ENCODE results near the gene UCKL1.

The UCKL1 gene

DNA sequence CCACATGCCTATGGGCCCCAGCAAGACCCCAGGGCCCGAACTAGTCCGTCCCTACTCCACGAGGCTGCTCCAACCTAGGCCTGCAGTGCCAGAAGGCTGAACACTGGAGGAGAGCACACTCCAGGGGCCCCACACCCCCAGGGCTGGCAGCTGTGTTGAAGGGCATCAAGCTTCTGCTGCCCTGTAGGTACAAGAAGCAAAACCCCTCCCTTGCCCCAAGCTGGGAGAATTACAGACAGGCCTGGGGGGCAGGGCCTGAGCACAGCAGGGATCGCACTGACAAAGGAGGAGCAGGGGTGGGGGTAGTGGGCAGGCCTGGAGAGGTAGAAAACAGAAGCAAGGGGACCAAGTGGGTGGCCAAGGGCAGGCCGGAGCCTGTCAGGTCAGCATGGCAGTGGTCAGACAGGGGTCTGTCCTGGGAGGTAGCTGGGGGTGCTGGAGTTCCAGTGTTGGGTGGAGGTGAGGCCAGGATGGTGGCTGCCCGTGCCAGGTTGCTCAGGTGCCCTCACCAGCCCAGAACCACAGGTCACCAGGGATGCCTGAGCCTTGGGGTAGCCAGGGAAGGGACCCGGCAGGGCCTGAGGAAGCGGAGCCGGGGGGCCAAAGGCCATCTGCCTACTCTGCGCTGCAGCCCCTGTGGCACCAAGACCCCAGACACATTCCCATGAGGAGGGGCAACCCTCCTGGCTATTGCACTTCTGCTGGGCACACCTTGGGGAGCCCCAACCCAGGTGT, 2.9 kb upstream of the UCKL1 start:
- no peak for DNase-seq (ENCODE audit: low read depth)

DNA sequence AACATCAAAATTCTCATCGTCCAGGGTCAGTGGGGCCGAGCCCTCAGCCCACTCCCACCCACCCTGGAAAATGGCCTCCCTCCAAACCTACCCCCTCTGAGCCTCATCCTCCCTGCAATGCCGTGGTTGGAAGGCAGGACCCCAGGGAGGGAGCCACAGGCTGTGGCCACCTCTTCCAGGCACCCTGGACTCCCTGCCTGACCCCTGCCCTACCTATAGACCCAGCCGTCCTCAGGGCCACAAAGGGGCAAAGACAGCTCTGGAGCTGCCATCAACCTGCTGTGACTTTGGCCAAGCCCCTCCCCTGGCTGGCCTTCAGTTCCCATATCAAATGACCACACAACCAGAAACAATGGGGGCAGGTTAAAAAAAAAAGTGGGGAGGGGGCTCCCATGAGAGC, 2.3 kb upstream of the UCKL1 start:
- no peak for DNase-seq (ENCODE audit: low read depth)

DNA sequence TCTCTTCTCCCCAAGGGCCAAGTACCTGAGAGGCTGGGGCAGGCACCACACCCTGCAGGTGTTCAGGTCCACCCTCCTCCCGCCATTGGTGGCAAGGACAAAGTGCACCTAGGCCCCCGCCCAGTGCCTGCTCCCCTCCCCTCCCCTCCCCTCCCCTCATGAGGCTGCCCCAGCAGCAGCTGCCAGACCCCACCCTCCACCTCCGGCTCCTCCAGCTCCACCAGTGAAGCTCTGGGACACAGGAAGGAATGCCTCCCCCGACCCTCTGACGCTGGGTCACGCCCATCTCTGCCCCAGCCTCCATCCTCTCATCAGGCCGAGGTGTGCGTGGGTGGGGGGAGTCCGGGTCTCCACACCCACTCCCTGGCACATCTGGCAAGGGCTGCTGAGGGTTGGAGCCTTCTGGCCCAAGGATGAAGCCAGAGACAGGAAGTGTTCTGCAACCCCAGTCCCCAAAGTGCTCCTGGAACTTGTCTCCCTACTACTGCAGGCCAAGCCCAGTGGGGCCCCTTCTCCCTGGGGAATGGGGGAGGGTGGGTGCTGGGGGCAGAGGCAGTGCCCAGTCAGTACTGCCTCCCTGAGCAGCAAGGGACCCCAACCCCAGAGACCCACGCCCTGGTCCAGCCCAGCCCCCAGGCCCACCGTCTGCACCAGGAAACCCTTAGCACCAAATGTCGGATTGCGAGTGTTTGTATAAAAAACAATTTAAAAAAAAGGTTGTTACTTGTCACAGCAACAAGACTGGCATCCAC, 1.6 kb upstream of the UCKL1 start:
- no peak for DNase-seq (ENCODE audit: low read depth)

DNA sequence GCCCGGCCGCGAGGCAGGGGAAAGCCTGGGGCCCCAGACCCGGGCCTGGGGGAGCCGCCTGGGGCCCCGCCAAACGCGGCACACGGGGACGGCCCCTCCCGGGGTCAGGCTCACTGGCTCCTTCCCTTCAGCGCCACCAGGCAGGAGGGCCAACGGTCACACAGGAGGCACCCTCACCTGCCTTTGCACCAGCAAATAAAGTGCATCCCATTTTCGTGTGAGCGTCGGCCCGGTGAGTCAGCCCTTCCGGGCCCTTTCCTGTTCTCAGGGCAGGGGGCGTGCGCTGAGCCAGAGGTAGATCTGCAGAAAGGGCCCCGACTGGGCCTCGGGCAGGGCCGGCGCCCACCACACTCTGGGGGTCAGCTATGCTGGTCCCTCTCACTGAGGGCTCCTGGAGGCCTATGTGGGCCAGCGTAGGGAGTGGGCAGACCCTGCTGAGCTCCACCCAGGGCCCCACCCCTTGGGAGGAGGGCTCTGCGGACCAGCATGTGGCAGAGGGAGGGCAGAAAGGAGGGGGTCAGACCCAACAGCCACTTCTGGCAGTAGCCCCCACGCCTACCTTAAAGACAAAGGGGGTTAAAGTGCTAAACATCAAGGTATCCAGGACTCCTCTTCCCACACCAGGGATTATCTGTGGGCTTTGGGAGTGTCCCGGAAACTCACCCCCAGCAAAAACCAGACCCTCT, 931 bp upstream of the UCKL1 start:
- peak; percentile 55 for DNase-seq (ENCODE audit: low read depth)

DNA sequence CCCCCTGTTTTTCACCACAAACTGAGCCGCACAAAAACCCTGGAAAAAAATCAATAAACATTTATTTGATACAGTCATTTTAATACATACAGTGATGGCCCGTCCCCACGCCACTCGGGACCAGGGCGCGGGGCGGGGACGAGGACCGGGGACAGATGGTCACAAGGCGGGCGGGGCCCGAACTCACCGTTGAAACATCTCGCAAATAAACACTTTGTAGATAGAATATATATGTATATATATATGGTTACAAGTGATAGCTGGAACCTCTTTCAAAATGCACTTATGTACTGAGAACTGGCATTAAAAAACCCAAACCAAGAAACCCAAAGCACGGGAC, 418 bp upstream of the UCKL1 start:
- DNase-seq (ENCODE audit: low read depth), result no peak

DNA sequence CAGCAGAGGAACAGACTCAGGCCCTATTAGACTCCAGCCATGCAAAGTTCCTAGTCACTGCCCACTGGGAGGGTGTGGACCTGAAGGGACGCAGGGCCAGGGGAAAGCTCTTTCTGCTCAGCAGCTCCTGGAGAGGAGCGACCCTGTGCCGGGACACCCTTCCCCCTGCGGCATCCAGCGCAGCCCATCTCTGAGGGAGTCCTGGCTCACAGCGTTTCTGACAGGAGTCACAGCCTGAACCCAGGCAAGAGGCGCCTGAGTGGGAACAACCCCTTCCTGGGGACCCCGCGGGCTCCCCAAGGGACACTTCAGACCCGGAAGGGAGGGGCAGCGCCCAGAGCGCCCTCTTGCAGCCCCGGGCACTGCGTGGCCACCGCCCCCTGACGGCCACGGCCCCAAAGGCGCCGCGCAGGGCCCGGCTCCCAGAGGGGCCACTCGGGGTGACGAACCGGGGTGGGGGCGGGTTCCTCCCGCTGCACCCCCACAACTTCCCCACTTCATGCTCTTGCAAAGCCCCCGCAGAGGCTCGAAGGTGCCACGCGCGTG, 862 bp downstream of the UCKL1 start:
- DNase-seq (ENCODE audit: low read depth), result no peak

DNA sequence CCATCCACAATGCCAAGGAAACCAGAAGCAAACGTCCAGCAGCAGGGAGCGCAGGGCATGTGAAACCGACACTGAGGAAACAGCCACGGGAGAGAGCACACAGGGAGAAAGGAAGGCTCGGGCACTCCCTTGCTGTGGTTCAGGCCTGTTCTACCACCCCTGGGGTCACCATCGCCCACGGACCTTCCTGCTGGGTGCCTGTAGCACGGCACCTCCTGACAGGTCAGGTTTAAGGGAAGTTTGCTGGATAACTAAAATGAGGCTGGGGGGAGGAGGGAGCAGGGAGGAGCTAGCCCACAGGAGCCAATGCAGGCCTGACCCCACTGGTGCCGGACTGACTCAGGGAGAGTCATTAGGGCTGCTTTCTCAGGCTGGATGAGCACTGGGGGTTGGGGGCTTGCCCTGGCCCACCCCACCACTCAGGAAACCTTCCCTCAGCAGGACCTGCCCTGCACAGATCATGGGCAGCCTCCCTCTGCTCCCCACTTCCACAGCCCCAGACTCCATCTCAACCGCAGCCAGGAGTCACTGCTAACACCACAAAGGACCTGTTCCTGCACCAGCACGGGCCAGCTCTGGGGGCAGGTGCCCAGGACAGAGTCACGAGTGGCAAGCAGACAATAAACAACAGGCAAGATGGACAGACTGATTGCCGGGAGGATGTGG, 2.3 kb downstream of the UCKL1 start:
- DNase-seq (ENCODE audit: low read depth), result no peak

DNA sequence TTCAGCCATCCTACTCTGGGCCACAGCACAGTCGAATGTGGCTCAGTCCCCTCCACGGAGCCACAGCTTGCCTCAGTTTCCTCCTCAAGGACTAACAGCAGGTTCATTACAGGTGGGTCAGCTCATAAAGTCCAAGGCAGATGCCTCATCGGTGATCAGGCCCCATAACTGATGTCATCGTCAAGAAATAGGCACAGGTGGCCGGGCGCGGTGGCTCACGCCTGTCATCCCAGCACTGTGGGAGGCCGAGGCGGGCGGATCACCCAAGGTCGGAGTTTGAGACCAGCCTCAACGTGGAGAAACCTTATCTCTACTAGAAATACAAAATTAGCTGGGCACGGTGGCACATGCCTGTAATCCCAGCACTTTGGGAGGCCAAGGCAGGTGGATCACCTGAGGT, 3.4 kb downstream of the UCKL1 start:
- DNase-seq (ENCODE audit: low read depth), result no peak

DNA sequence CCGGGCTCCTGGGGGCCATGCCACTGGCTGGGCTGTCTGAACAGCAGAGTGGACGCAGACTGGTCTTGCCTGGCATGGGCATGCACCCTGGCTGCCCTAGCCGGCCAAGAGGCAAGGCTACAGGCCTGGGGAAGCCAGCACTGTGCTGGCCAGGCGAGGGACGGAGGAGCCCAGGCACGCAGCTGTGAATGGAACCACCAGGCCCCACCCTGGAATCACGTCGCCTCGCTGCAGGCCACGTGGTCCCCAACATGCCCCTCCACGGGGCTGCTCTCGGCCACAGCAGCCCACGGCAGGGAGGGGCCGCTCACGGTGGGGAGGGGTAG, 4.0 kb downstream of the UCKL1 start:
- no peak for DNase-seq (ENCODE audit: low read depth)

DNA sequence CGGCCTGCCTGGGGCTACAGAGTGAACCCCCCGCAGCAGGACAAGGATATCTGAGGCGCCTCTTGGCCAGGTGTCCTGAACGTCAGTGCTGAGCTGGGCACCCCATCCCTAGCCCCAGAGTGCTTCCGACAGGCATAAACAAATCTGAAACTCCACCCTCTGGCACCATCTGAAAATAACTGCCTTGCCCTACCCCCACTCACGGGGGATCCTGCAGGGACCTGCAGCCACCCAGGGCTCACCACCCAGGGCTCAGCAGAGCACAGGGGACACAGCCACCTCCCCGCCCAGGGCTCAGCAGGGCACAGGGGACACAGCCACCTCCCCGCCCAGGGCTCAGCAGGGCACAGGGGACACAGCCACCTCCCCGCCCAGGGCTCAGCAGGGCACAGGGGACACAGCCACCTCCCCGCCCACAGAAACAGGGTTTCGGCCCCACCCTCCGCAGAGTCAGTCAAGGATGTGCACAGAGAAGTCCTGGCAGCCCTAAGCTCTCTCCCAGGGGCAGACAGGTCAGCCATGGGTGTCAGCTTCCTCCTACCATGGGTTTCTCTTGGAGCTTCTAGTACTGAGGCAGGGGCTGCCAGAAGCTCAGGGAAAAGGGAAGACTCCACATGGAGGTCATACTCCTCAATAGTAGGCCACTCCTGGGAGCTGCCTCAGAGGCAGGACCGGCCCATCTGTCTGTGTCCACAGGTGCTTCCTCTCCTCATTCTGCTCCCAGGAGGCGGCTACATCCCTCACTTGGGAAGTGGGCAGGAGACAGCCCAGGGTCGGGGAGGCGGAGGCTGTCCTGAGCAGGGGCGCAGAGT, 4.6 kb downstream of the UCKL1 start:
- no peak for DNase-seq (ENCODE audit: low read depth)

DNA sequence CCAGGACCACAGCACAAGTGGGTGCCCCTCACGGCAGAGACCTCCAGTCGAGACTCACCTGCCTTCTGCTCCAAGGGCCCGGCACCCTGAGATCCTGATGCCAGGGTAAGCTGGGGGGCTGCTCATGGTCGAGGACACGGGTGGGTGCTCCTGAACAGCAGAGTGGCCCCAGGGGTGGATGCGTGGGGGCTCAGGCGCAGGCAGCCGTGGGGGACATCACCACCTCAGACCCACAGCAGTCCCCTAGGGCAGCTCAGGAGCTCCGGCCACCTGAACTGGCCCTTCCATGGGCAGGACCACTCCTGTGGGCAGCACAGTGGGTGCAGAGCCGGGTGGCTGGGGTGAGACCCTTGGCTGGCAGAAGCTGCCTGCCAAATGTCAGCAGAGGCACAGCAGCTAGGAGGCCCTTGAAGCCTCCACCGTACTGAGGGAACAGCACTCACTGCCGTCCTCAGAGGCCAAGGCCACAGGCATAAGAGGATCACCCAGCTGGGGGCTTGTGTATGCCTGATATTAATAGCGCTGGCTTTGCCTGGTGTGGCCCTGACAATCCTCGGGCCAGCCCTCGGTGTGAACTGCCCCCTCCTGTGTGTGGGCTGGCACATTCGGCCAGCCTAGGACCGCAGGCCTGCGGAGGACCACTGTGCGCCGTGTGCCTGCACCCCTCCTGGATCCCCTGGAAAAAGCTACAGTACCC, 5.4 kb downstream of the UCKL1 start:
- no peak for DNase-seq (ENCODE audit: low read depth)

DNA sequence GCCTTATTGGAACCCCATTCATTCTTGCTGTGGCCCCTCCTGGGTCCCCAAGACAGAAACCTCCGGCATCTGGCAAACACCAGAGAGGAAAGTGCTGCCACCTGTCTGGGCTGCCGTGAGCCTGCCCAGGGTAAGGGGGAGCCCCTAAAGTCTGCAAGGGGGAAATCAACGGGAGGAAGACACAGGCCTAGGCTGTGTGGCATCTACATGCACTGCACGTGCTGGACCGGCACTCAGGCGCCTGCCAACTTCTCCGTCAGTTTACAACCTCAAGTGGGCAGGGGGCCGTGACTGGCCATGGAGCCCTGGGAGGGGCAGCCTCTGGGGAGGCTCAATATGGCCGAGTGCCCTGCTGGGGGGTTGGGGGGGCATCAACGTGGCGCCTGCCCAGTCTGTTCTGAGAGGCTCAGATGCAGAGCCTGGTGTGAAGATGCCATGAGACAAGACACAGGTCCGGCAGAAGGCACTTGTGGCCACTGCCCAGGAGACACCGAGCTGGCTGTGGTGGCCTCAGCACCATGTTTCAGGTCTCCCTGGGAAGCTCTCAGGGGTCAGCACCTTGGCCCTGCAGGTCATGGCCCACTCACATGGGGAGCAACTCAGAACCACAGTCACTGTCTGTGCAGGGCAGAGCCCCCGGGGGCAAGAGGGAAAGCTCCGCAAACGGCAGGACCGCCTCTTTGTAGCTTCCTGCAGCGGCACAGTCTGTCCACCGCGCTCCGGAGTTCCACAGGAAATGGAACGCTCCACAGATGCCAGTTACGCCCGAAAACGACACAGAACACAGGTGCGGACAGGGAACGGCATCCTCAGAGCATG, 8.4 kb downstream of the UCKL1 start:
- DNase-seq (ENCODE audit: low read depth), result no peak

DNA sequence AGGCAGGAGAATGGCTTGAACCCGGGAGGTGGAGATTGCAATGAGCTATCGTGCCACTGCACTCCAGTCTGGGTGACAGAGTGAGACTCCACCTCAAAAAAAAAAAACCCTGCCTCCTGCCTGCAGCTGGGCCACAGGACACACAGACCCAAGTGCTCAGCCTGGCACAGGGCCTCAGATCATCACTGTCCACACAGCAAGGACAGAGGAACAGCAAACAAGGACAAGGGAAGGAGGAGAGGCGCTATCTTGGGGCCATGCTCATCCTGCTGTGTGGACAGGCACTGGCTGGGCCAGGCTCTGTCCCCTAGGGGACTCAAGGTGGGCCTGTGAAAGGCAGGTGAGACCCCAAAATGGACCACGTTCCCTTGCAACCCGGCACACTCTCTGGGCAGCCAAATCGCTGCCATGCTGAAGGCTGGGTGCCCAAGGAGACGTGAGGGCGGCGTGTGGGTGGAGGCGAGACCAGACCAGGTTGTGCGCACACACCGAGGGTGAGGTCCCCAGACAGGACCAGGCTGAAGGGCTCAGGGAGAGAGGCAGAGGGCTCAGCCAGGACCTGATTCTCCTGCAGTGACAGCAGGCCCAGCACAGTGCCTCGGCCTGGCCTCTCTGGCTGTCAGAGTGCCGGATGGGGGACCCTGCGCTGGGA, 9.1 kb downstream of the UCKL1 start:
- no peak for DNase-seq (ENCODE audit: low read depth)

DNA sequence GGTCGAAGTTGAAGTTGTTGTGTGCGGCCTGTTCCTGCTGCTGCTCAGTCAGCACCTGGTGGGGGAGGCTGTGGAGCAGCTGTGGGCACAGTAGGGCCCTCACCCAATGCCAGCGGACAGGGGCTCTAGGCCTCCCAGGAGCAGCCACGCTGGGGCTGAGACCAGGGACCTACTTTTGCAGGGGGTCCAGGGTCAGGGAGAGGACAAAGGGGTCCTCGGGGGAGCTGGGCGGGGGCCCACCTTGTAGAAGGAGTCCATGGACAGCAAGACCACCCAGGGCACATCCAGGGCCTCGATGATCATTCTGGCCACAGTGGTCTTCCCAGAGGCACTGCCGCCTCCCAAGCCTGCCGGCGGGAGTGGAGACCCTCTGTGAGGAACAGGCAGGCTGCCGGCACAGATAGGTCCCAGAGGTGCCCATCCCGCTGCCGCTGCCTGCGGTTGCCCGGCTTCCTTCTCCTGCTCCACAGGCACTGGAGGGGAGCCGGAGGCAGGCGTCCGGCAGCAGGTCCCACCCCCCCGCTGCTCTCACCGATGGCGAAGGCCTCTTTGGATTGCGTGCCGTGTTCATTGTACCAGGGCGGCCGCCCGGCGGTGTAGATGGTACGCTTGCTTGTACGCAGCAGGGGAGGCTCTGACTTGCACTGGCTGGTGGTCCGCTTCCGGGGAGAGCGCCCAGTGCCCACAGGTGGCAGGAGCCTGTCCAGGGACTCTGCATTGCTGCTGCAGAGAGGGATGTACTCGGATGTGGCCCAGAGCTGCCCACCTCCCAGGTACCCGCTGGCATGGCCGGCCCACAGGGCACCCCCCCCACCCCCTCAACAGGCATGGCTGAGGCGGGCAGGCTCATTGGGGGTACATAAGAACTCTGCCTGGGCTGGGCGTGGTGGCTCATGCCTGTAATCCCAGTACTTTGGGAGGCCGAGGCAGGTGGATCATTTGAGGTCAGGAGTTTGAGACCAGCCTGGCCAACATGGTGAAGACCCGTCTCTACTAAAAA, 10.0 kb downstream of the UCKL1 start:
- DNase-seq (ENCODE audit: low read depth), result no peak

DNA sequence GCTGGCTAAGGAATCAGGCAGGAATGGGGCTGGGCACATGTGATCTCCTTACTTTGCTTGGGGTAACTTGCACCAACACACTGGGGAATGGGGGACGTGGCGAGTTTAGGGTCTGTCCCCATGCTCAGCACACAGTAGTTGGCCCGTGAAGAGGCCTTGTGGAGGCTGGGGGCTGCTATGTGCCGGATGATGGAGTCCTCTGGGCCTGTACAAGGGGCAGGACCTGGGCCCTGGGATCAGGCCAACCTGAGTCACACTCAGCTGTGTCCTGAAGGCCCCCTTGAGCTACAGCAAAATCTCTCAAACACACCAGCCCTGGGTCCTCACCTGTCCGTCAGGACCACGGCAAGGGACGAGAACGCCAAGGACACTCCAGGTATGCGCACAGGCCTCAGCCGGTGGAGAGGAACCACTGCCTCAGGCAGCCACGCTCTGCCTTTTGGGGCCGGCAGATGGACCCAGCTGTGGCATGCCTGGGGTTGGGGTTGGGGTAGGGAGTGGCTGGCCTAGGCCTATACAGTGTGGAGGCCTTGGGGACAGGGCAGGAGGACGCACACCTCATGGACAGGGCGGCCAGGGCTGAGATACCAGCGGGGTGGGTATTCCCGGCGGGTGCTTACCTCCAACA, 11.1 kb downstream of the UCKL1 start:
- DNase-seq (ENCODE audit: low read depth), result no peak

DNA sequence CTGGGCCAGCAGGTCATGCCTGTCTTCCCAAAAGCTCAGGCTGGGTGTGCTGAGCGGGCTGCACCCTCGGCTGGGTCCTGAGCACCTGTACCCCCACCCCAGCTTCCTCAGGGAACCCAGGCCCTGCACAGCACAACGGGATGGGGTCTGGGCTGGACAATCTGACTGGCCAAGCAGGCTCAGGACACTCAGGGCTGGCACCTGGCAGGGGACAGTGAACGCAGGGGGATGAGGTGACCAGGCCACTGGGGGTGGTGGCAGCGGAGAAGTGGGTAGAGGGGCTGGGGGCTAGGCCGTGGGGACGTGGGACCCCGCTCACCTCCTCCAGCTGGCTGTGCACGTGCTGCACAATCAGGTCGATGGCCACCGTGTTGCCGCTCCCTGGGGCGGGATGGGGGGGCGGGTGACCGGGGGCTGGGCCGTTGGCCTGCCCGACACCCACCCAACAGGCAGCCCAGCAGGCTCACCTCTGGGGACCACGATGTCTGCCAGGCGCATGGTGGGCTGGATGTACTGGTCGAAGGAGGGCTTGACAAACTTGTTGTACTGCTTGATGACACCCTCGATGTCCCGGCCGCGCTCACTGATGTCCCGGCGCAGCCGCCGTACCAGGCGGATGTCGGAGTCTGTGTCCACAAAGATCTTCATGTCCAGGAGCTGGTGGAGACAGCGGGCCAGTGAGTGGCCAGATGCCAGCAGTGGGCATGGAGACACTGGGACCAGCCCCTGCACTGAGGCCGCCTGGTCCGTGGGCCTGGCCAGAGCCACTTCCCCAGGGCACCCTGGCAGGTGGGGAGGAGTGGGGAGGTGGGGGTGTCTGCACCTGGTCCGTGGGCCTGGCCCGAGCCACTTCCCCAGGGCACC, 11.9 kb downstream of the UCKL1 start:
- no peak for DNase-seq (ENCODE audit: low read depth)

DNA sequence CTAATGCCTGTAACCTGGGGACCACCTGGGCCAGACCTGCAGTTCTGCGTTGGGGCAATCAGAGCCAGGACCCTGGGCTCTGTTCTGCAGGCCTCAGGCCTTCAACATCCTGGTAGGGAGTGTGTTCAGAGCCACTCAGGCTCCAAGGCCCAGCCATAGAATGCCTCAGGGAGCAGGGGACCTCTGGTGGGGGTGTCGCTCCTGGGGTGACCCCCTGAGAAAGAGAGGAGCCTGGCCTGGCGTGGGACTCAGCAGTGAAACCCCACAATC, 12.5 kb downstream of the UCKL1 start:
- no peak for DNase-seq (ENCODE audit: low read depth)

Measured in iris pigment epithelial cell (primary cell).